Sigmoid colon (tissue), 4 donors: ENCODE results near the gene PSMG3.

Experiments
- CTCF ChIP-seq, 4 experiments: fragments of 450-650 bp in 3 of 4; fragments of 200-600 bp in 1 of 4; IDR thresholded peaks; one replicate each; pipeline ENCODE4 v1.5.1; 2016 to 2019; ENCODE audit warnings: antibody characterized with exemption in 4 of 4, mild to moderate bottlenecking in 3 of 4, moderate library complexity in 2 of 4
- POLR2A ChIP-seq, 2 donors: fragments of 450-650 bp; IDR thresholded peaks; one replicate each; pipeline ENCODE4 v1.6.1; 2016; ENCODE audit warnings: antibody characterized with exemption in 2 of 2, mild to moderate bottlenecking in 2 of 2, moderate library complexity in 2 of 2
- POLR2AphosphoS5 ChIP-seq, 4 donors: sonication (generic); formaldehyde crosslinking; IDR thresholded peaks; one replicate each; pipeline ENCODE4 v1.6.1; 2017; ENCODE audit warnings: antibody characterized with exemption in 4 of 4

DNA sequence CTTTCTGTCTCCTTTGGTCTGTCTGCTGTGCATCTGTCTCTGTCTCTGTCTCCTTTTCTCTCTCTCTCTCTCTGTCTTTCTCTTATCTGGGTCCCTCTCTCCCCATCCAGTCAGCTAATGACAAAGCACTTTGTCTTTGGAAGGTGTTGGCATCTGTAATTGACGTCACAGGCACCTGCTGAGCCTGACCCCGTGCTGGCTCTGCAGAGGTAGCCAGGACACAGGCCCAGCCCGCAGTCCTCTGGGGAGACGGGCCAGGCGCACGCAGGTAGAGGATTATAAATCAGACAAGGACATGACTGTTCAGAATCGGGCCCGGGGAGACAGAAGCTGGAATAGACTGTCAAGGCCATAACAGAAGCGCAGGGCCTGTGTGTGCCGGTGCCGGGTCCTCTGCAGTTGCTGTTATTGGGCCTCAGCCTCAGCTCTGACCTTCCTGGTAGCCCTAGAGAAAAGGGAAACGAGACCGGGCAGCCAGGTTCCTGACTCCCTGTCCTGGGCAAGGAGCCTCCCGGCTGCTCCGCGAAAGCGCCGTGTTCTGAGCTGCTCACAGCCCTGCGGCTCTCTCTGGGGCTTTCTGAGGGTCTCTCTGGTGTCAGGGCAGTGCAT is 10.7 kb upstream of the PSMG3 start:
- no peak for TF ChIP-seq CTCF (IDR thresholded peaks at IDR 0.05)
- TF ChIP-seq POLR2AphosphoS5 (IDR thresholded peaks at IDR 0.05): no peak
- no peak for TF ChIP-seq POLR2A (IDR thresholded peaks at IDR 0.05)
